ENCODE data around the gene POC1B.

DNA sequence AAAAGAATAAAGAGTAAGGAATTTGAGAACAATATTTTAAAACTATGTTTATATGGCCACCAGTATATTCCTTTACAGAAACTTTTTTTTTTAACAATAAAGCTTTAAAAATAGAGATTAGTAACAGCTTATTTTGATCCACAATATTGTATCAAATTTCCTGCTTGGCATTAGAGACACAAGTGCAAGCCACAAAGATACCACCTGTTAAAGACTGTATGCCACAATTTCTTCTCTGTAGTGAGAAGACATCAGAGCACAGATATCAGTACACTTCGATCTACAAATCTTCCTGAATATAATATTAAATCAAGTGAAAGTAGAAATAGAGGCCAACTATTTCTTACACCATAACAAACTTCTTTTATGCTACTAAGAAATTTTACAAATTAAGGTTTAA lies 69.3 kb downstream of the POC1B start:
- TF ChIP-seq, protein P1, sequence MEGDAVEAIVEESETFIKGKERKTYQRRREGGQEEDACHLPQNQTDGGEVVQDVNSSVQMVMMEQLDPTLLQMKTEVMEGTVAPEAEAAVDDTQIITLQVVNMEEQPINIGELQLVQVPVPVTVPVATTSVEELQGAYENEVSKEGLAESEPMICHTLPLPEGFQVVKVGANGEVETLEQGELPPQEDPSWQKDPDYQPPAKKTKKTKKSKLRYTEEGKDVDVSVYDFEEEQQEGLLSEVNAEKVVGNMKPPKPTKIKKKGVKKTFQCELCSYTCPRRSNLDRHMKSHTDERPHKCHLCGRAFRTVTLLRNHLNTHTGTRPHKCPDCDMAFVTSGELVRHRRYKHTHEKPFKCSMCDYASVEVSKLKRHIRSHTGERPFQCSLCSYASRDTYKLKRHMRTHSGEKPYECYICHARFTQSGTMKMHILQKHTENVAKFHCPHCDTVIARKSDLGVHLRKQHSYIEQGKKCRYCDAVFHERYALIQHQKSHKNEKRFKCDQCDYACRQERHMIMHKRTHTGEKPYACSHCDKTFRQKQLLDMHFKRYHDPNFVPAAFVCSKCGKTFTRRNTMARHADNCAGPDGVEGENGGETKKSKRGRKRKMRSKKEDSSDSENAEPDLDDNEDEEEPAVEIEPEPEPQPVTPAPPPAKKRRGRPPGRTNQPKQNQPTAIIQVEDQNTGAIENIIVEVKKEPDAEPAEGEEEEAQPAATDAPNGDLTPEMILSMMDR (IDR thresholded peaks at IDR 0.05; ENCODE audit: extremely low read depth in 1 of 2, insufficient read depth in 1 of 2, low read depth in 1 of 2, low read length in 2 of 2) = no peak
- TF ChIP-seq POLR2A (IDR thresholded peaks at IDR 0.05; ENCODE audit: low read depth, low read length) (no peak), FOS (IDR thresholded peaks at IDR 0.05; ENCODE audit: borderline replicate concordance, insufficient read depth, low read length) (no peak)
- TF ChIP-seq, protein P2, sequence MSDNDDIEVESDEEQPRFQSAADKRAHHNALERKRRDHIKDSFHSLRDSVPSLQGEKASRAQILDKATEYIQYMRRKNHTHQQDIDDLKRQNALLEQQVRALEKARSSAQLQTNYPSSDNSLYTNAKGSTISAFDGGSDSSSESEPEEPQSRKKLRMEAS (IDR thresholded peaks at IDR 0.05; ENCODE audit: insufficient read depth, insufficient read length) = no peak

Data from endothelial cell of umbilical vein (primary cell).